ENCODE results near the gene DCST1. TPM values are rescaled to one million over a fixed set of nuclear protein-coding genes. Genes with fewer than 3 reads are reported as not detected.

The DCST1 gene
- total and polyA plus RNA-seq, 2 of the 8 experiments (the other 6 are each of a cell fraction or from before 2014, with no cell fraction given), result not detected

DNA sequence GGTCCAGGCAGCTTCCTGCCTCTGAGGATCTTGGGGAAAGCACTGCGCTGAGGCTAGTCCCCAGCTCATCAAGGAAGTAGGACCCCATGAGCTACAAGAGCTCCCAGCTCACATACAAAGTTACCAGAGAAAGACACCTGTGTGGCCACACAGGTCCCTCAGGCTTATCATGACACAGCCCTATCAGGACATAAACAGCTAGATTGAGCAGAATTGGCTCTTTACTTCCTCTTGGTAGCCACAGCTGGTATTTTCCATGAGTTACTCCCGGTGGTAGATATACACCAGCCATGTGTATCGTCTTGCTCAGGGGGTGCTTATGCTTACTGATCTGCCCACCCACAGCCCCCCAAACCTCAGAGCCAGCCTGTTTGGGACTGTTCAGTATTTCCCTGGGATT, 39.0 kb upstream of the DCST1 start:
- ChIA-PET POLR2A (ENCODE audit: partially characterized antibody) (interaction anchor here (0.6 to 42.8 kb wide), 11 partner anchors 14 to 82 kb away, joined by 3 to 702 read pairs (median 9); partner anchors contain the start of genes CKS1B, EFNA4, FLAD1 and PBXIP1), CTCF (ENCODE audit: partially characterized antibody) (interaction anchor here (0.9 to 14.0 kb wide), 16 partner anchors 9 to 122 kb away, joined by 3 to 334 read pairs (median 8); partner anchors contain the start of genes ADAM15, CKS1B, EFNA4 and FLAD1)
- H3K4me1 ChIP-seq (replicated peaks in 1 of 4; ENCODE audit: control insufficient read depth in 3 of 4, insufficient read depth in 4 of 4, low read length in 3 of 4), result peaks cover 0 to 7% (median 4%) of the 10 kb centered on the region in 4 experiments; a peak in 3 of 7 replicates
- H3K4ac ChIP-seq (replicated peaks; ENCODE audit: insufficient read length, low read depth, low read length), result no peak overlapping the region
- no peak overlapping the region for H2BK120ac ChIP-seq (replicated peaks; ENCODE audit: low read depth, low read length)
- H3K4me3 ChIP-seq (ENCODE audit: extremely low read depth in 1 of 4, insufficient read depth in 2 of 4, low read depth in 3 of 4, low read length in 4 of 4), result no peak overlapping the region
- no peak overlapping the region for H3K27ac ChIP-seq (ENCODE audit: low read depth, low read length)
- no peak overlapping the region for H4K91ac ChIP-seq (replicated peaks; ENCODE audit: insufficient read length, low read length)
- H3K9me3 ChIP-seq (ENCODE audit: insufficient read depth in 2 of 2, low read depth in 1 of 2, low read length in 1 of 2), result no peaks in the 10 kb centered on the region
- H3K18ac ChIP-seq (ENCODE audit: extremely low read depth, low read length), result peak overlapping the region; percentile 13; the same call in 1 of the 2 replicates
- H3K23me2 ChIP-seq (ENCODE audit: low read depth, low read length), result peaks cover under 1% of the 10 kb centered on the region; the same call in 1 of the 2 replicates
- H3K14ac ChIP-seq (ENCODE audit: insufficient read length), result no peak overlapping the region
- H2BK12ac ChIP-seq (ENCODE audit: low read depth, low read length), result 0 out of 2 replicates have a peak overlapping the region, but pooled peaks have one; percentile 17
- no peak overlapping the region for H4K5ac ChIP-seq (ENCODE audit: insufficient read length, low read depth, low read length)
- no peak overlapping the region for H4K8ac ChIP-seq (ENCODE audit: extremely low read depth, insufficient read depth, low read length)
- H3K56ac ChIP-seq (replicated peaks; ENCODE audit: insufficient read length, low read depth, low read length), result no peak overlapping the region
- H2BK15ac ChIP-seq (ENCODE audit: low read length), result no peak overlapping the region
- no peak overlapping the region for H2BK20ac ChIP-seq (ENCODE audit: low read length)
- H2AK5ac ChIP-seq (ENCODE audit: low read depth, low read length), result no peak overlapping the region
- no peak overlapping the region for H2BK5ac ChIP-seq (ENCODE audit: low read depth, low read length)
- H3K27me3 ChIP-seq (replicated peaks in 1 of 4; ENCODE audit: control insufficient read depth in 3 of 4, extremely low read depth in 1 of 4, insufficient read depth in 3 of 4, low read length in 3 of 4), result no peaks in the 10 kb centered on the region
- H3K23ac ChIP-seq (ENCODE audit: insufficient read length), result no peak overlapping the region
- H3K79me2 ChIP-seq (ENCODE audit: control insufficient read depth in 1 of 2, insufficient read depth in 2 of 2, low read length in 2 of 2), result 0 out of 4 replicates have a peak, but pooled peaks cover 0 to 3% of the 10 kb centered on the region in 2 experiments
- H3K4me2 ChIP-seq (ENCODE audit: insufficient read depth in 1 of 2, low read depth in 2 of 2, low read length in 2 of 2), result no peak overlapping the region
- H4K20me1 ChIP-seq (replicated peaks in 1 of 2; ENCODE audit: control insufficient read depth in 1 of 2, insufficient read depth in 2 of 2, low read length in 2 of 2), result peaks cover 0 to 5% of the 10 kb centered on the region in 2 experiments
- no peaks in the 10 kb centered on the region for H3K79me1 ChIP-seq (ENCODE audit: low read depth, low read length)
- no peak overlapping the region for H2AFZ ChIP-seq (ENCODE audit: low read length)
- FAIRE-seq (no peak), DNase-seq (ENCODE audit: low read depth in 1 of 2, low spot score in 2 of 2) (no peak)
- peaks cover 2 to 16% (median 11%) of the 10 kb centered on the region in 4 experiments; a peak in 7 of 8 replicates for H3K36me3 ChIP-seq (ENCODE audit: control insufficient read depth in 2 of 4, insufficient read depth in 4 of 4, low read length in 3 of 4)
- TF ChIP-seq POLR2A (IDR thresholded peaks at IDR 0.05; ENCODE audit: control extremely low read depth in 1 of 2, low read depth in 2 of 2, low read length in 2 of 2) (peak; percentile 12 to 35; a peak in 1 of 3 replicates), HDAC6 (IDR thresholded peaks at IDR 0.05; ENCODE audit: low read depth, low read length) (no peak)
- 97% methylated on average over 3 of the region's 3 CpGs; no CpG with 5 or more reads in 1 of the 2 experiments for WGBS, 2 experiments (ENCODE audit: extremely low coverage in 1 of 2, insufficient coverage in 1 of 2, insufficient read length in 1 of 2, insufficient replicate concordance in 2 of 2, low coverage in 1 of 2, low lambda C conversion rate in 2 of 2, missing lambda C conversion rate in 1 of 2)
- 0 out of 7 replicates have a peak overlapping the region, but pooled peaks of 1 of the 4 experiments have one; percentile 12 for H3K9ac ChIP-seq (replicated peaks in 1 of 4; ENCODE audit: extremely low read depth in 1 of 4, low read depth in 3 of 4, low read length in 3 of 4)
